Adrenal gland (tissue), 5 donors: ENCODE measurements around the gene NFYC.

Experiments
- CTCF ChIP-seq, 6 experiments: fragments of 450-650 bp in 4 of 6; fragments of 200-600 bp in 2 of 6; sonication (generic) in 1 of 6; IDR thresholded peaks; 1 replicate in 5 of 6; 2 replicates in 1 of 6; pipeline versions ENCODE4 v1.5.1 to v1.8.0; 2016 to 2021; ENCODE audit warnings: antibody characterized with exemption in 6 of 6, mild to moderate bottlenecking in 2 of 6, moderate library complexity in 1 of 6
- POLR2A ChIP-seq, 2 donors: fragments of 450-650 bp; IDR thresholded peaks; one replicate each; pipeline ENCODE4 v1.6.1; 2017; ENCODE audit warnings: antibody characterized with exemption in 2 of 2, mild to moderate bottlenecking in 2 of 2, moderate library complexity in 1 of 2
- donor health status: DM: no; HTN: no; CAD: no.

GRCh38 chr1:40768146-40768990 is 76.9 kb downstream of the NFYC start:
- no peak for TF ChIP-seq CTCF (IDR thresholded peaks at IDR 0.05)
- TF ChIP-seq POLR2A (IDR thresholded peaks at IDR 0.05): no peak
